ENCODE data around the gene GAL3ST1. TPM values are rescaled to one million over a fixed set of nuclear protein-coding genes. Genes with fewer than 3 reads are reported as not detected.

Gene GAL3ST1
- total RNA-seq, 1 donor from 2014 or later, result 11.4 TPM

GRCh38 chr22:30508216-30508615 is 66.2 kb downstream of the GAL3ST1 start:
- no peak for TF ChIP-seq CTCF (conservative IDR thresholded peaks at IDR 0.05; ENCODE audit: low read depth, low read length)
- no peak overlapping the region for H3K4me3 ChIP-seq (ENCODE audit: low read depth, low read length)
- no peak for DNase-seq (ENCODE audit: low read depth)

- no peak for TF ChIP-seq CTCF (conservative IDR thresholded peaks at IDR 0.05; ENCODE audit: low read depth, low read length)
- DNase-seq (ENCODE audit: low read depth), result no peak
Observed at GRCh38 chr22:30507670-30508069, 66.8 kb downstream of the GAL3ST1 start.

GRCh38 chr22:30506507-30506968 is 67.9 kb downstream of the GAL3ST1 start:
- DNase-seq (ENCODE audit: low read depth), result no peak
- H3K4me3 ChIP-seq (ENCODE audit: low read depth, low read length), result no peak overlapping the region
- no peak for TF ChIP-seq CTCF (conservative IDR thresholded peaks at IDR 0.05; ENCODE audit: low read depth, low read length)

More at GRCh38 chr22:30507670-30508069, 66.8 kb downstream of the GAL3ST1 start:
- H3K4me3 ChIP-seq (ENCODE audit: low read depth, low read length), result no peak overlapping the region

Other genes starting within 250 kb of the GAL3ST1 start
- 15.5 and 22.9 TPM in 2 replicates for gene TBC1D10A, start 247.7 kb downstream of the GAL3ST1 start, total RNA-seq
- gene SF3A1, start 217.8 kb downstream of the GAL3ST1 start, total RNA-seq, result 42.6 and 44.2 TPM in 2 replicates
- gene CCDC157, start 217.7 kb downstream of the GAL3ST1 start, total RNA-seq, result 2.2 and 5.0 TPM in 2 replicates
- 19.2 and 28.0 TPM in 2 replicates for gene RNF215, start 187.3 kb downstream of the GAL3ST1 start, total RNA-seq
- gene SEC14L2, start 177.6 kb downstream of the GAL3ST1 start, total RNA-seq, result 36.2 and 49.6 TPM in 2 replicates
- 79.7 and 115 TPM in 2 replicates for gene MTFP1, start 148.9 kb downstream of the GAL3ST1 start, total RNA-seq
- not detected in 2 replicates for gene SEC14L3, start 102.6 kb downstream of the GAL3ST1 start, total RNA-seq
- 0.07 TPM in 1 of 2 replicates, not detected in the other for gene SEC14L4, start 69.0 kb downstream of the GAL3ST1 start, total RNA-seq
- gene SEC14L6, start 27.9 kb downstream of the GAL3ST1 start, total RNA-seq, result 2.1 and 11.6 TPM in 2 replicates
- 97.5 and 123 TPM in 2 replicates for gene PES1, start 17.2 kb upstream of the GAL3ST1 start, total RNA-seq
- 6.9 and 9.0 TPM in 2 replicates for gene TCN2, start 32.5 kb upstream of the GAL3ST1 start, total RNA-seq
- gene SLC35E4, start 61.1 kb upstream of the GAL3ST1 start, total RNA-seq, result 9.1 and 10.7 TPM in 2 replicates
- 5.2 and 11.5 TPM in 2 replicates for gene DUSP18, start 93.2 kb upstream of the GAL3ST1 start, total RNA-seq
- gene OSBP2, start 120.2 kb upstream of the GAL3ST1 start, total RNA-seq, result 1.3 and 1.7 TPM in 2 replicates